ENCODE data around the gene TLR7.

Gene TLR7

DNA sequence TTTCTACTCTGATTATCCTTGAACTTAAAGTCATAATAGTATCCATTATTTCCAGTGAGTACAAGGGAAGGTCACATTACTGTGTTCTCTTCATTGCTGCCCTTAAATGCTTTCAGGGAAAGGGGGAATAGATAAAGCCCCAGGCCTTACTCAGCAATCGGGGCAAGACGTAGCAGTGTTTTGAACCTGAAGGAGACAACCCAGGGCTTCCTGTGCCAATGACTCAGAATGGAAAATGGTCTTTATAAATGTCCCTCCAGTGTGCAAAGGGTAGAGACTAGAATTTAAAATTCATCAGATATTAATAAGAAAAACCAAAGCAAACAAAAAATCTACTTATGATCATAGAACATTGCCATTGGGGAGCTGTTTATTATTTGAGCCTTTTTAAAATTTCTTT lies 63.3 kb downstream of the TLR7 start:
- no peak for DNase-seq (ENCODE audit: low read depth in 2 of 2)

DNA sequence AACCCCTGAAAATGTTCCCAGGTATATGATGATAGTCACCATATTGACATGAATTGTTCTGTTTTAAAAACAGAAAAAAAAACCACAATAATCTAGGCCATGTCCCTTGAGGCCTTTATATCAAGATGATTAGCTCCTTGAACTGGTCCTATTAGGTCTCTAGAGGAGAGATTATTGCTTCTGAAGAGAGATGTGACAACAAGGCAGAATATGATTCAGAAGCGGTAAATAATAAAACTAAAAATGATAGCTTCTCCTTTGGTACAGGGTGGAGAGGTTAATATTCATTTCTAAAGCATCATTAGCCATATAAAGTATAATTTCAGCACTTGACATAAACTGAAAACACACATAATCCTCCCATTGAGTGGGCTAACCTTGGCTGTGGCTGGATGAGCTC lies 65.4 kb downstream of the TLR7 start:
- no peak for DNase-seq (ENCODE audit: low read depth in 2 of 2)

DNA sequence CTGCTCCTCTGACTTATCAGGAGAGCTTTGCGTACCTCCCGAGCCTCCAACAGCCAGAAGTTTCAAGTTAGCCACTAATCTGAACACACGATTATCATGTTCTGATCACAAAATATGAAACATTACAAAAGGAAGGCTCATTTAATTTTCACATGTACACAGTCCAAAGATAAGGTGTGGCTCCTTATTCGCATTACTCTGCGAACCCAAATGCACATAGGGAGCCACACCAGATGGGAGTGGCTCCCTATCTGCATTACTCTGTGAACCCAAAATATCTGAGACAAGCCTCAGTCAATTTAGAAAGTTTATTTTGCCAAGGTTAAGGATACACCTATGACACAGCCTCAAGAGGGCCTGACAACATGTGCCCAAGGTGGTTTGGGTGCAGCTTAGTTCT lies 68.0 kb downstream of the TLR7 start:
- DNase-seq (ENCODE audit: low read depth in 2 of 2), result no peak

DNA sequence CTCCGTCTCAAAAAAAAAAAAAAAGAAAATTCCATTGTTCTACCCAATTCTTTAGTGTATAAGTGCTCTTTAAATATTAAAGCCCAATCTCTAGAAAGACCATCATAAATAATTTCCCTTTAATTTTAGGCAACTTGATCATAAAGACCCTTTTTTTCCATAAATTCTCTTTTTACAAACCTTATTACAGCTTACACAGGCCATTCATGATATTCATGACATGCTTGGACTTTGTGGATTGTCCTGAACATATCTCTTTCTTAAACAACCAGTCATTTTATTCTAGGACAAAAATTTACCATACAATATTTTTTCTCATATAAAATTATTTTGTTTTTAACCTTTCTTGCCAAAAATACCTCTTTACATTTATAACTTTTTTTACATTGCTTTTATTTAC lies 70.1 kb downstream of the TLR7 start:
- no peak for DNase-seq (ENCODE audit: low read depth in 2 of 2)

Measured in stimulated activated CD4-positive, alpha-beta T cell treated with anti-CD3 and anti-CD28 coated beads, Interleukin-12 subunit alpha, Interleukin-12 subunit beta, amount 100 ng/mL, for 24 hours (primary cell).